Amygdala (tissue), 56 donors: ENCODE measurements around the gene MUC5AC.
"Not testable (repeated sequence)": the region's sequence is repeated elsewhere in the genome, so short reads cannot be mapped to it uniquely, and the experiment has no call there.

Experiments
- DNase-seq, 56 donors: peaks; one replicate each; lab custom pipeline; 2025; lab: John Stamatoyannopoulos, UW

MUC5AC gene

DNA sequence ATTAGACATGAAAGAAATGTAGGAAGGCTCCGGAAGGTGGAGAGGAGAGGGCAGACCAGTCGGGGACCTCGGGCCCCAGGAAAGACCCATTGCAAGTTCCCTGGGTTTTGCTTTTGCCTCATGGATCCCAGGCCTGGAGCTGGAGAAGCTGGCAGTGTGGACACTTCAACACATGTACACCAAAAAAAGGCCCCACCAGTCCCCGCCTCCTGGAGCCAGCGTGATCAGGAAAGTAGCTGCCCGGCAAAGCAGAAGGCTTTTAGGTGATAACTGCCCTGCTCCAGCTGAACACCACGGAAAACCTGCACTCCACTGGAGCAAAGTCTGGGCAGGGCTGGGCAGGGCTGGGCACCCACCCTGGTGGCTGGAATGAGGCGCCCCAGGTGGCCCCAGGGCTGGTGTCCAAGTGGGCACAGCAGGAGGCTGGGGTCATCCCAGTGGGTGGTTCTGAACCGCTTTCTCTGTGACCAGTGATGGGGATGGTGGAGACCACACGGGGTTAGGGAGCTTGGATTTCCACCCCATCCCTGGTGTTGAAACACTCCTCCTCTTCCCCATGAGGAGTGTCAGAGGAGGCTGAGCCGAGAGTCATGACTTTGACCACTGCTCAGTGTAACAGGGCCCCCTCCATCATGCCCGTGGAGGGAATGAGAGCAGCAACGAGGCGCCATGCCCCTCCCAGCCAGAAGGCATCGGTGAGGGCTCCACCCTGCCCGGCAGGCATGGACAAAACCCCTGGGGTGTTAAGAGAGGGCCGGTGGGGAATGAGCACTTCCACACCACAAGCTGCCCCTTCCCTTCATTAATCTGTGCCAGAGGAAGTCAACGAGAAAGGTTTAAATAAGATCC is 16.9 kb upstream of the MUC5AC start:
- no peak for DNase-seq

DNA sequence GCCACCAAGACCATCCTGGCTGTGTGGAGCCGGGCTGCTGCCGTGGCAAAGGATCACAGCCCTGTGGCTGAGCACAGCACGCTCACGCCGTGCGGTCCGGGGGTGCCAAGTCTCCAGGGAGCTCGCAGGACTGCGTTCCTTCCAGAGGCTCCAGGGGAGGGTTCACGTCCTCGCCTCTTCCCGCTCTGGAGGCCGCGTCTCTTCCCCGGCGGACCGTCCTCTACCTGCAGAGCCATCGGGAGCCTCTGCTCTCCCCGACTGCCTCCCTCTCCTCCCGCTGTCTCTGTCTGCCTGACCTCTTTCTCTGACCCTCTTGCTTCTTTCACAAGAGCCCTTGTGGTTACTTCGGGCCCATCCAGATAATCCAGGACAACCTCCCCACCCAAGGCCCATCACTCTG is 11.4 kb upstream of the MUC5AC start:
- no peak for DNase-seq

DNA sequence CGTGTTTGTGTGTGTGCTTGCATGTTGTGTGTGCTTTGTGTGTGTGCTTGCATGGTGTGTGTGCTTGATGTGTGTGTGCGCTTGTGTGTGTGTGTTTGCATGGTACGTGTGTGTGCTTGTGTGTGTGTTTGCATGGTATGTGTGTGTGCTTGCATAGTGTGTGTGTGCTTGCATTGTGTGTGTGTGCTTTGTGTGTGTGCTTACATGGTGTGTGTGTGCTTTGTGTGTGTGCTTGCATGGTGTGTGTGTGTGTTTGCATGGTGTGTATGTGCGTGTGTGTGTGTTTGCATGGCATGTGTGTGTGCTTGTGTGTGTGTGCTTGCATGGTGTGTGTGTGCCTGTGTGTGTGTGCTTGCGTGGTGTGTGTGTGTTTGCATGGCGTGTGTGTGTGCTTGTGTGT is 10.0 kb upstream of the MUC5AC start:
- no peak for DNase-seq

DNA sequence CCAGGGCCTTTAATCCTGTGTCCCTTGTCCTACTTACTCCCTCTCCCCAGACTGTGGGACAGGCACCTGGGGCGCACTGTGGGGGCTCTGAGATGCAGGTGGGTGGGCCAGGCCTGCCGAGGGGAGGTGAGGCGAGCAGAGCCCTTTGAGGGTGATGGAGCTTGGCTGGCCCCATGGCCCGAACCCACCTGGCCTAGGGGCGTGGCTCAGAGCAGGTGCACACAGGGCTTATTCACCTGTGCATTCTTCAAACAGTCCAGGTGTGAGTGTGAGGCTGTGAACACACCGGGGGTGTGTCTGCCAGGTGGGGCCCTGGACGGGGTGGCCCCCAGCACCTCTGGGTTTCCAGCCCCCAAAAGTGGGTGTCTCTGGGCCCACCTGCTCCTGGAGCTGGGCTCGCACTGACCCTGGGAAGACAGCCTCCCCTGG is 9.0 kb upstream of the MUC5AC start:
- DNase-seq = no peak

DNA sequence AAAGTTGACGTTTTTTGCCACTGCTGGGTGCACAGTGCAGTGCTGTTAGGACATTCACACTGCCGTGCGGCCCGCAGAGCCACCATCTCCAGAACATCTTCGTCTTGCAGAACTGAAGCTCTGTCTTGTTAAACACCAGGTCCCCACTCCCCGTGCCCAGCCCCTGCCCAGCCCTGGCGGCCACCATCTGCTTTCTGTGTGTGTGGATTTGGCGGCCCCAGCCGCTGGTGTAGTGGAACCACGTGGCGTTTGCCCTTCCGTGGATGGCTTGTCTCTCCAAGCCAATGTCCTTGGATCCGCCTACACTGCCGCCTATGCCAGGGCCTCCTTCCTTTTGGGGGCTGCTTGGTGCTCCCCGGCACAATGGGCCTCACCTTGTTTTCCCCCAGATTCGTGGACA is 8.2 kb upstream of the MUC5AC start:
- no peak for DNase-seq

DNA sequence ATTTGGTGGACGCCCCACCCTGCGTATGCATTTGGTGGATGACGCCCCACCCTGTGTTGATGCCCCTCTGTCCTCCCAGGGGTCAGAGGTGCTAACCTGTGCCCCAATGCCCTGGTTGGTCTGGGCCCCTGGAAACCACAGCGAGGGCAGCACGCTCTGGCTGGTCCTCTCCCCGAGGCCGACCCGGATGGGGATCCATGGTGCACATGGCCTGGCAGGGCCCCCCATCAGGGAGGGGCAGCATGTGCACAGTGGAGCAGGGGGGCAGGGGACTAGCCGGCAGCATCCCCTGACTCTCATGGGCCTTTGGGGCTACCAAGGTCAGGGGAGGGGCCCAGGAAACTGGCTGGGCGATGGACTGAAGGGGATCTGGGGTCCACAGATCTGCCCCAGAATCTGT is 7.6 kb upstream of the MUC5AC start:
- no peak for DNase-seq

DNA sequence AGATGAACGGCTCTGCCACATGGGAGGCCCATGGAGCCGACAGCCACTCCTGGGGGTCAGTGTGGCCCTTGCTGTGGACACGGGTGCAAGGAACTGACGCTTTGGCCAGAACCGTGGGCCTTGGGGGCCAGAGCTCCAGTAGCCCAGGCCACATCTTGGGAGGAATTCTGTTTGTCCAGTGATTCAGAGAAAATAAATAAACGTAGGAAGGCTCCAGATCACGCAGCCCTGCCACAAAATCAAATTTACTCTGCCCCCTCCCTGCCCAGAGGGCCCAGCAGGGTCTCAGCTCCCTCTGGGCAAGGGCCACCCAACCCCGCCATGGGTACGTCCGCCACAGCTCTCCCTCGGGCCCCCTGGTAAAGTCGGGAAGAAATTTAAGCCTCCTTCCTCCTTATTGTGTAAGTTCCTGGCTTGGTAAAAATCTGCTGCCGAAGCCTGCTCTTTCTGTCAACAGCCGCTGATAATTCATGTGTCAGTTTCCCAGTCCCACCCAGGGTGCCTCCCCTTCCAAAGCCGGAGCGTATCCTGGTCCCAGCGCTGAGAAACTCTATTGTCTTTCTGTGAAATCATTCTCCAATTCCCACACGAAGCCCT is 6.9 kb upstream of the MUC5AC start:
- DNase-seq = no peak

DNA sequence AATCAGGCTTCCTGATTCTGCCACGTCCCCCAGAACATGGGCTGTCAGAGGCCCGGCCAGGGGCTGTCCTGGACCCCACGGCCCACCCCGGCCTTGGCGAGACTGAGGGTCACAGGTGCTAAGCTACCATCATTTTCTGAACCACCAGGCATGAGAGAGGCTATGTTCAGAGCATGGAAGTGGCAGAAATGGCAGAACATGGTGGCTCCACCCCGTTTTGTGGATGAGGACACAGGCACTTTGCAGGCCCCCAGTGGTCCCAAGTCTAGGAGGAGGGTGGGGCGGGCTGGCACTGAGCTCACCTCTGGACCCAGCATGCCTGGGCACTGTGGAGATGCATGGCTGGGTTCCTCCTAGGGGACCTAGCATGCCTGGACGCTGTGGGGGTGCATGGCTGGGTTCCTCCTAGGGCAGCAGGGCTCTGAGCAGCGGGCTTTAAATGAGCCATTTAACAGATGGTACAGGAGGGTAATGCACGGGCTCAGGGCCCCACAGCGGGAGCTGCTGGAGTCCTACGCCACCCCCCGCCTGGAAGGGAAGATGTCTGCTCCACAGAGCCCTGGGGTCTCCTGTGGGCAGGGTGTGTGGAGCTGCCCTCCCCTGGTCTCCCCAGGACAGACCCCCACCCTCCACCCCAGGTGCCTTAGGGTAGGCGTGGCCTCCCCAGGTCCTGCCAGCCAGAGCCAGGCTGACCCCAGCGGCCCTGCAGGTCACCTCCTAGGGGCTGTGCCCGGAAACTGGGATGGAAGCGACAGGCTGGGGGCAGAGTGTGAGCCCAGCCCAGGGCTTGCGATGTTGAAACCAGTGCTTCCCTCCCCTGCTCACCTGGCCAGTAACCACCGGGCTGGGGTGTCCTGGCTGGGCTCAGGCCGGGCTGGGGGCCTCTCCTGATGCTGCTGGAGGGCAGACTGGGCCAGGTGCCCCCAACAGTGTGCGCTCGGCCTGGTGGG is 6.1 kb upstream of the MUC5AC start:
- DNase-seq = no peak

DNA sequence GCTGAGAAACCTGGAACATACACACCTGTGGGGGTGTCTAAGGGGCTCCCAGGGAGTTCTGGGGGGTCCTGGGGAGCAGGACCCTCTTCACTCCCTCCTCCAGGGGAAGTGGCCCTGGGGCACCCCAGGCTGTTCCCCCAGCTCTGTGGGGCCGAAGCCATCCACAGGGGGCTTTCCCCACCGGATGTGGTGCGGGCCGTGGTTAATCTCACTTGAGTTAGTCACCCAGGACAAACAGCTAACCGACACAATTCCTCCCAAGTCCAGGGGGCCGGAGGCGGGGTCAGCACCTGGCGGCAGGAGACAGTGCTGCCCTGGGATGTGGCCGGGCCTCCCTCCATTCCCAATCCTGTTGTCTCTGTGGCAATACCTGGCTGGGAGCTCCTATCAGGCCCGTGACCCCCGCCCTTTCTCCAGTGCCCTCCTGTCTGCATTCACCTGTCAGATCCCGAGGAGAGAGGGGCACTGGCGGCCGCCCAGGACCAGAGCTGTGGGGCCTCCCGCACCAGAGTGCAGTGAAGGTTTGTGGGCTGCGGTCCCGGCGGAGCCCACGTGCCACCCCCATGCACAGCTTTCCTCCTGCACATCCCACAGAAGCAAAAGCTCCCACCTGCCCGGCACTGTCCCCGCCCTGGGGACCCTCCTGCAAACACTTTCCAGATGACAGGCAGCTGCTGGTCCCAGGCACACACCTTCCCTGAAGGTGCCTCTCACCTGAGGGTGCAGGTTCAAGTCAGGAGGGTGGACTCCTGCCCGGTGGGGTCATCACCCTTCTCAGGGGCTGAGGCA is 5.2 kb upstream of the MUC5AC start:
- DNase-seq = no peak

DNA sequence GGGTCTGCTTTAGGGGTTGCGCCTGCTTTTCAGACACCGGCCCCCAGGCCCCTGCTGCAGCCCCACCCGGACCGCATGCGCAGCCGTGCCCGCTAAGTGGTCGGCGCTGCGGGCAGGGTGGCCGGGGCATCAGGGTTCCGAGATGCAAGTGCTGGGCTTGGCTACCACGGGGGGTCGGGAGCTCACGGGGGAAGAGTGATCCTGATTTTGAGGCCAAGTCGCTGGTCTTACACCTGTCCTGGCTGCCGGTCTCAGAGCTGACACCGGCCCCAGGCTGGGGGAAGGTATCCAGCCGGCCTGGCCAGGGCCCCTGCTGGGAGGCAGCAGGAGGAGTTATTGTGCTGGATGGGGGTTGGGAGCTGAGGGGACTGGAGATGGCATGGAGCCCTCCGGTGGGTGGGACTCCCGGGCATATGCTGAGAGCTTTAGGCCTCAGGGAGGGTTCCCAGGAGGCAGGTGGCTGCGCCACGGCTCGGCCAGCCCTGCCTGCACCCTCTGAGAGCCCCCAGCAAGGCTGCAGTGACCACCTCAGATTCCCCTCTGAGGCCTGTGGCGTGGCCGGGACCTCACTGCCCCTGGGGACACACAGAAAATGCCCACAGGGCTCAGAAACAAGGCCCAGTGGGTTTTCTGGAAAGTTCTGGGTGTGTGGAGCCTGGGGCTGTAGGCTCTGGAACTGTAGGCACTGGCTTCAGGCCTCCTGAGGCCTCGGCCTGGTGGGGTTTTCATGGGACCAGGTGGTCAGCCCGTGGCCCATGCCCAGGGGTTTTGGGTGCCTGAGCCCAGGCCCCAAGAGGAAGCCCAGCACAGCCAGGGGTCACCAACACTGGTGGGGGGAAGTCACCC is 4.4 kb upstream of the MUC5AC start:
- no peak for DNase-seq

DNA sequence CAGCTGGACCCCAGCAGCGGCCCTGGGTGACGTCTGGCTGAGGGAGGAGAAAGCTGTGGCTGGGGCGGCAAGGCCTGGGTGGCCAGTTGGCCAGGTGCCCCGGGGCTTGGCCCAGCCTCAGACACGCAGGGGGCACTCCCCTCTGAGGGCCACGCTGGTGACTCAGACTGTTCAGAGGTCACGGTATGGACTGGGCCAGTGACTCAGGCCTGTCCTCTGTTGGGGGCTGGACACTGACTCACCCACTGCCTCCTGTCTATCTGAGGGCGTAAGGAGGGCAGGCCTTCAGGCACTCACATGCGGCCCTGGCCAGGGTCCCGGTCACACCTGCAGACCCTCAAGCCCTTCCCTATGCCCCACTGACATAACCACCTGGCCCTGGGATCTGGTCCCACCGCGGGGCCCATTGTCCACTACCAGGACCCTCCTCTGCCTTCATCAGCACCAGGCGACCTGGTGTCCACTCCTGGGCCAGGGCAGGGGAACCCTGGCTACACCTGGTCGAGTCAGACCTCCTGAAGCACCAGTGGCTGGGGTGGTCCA is 3.7 kb upstream of the MUC5AC start:
- DNase-seq = no peak

DNA sequence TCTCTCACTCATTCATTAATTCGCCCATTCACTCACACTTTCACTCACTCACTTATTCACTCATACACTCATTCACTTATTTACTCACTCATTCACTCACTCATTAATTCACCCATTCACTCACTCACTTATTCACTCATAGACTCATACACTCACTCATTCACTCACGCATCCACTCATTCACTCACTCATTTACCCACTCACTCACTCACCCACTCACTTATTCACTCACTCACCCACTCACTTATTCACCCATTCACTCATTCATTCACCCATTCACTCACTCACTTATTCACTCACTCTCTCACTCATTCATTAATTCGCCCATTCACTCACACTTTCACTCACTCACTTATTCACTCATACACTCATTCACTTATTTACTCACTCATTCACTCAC is 3.1 kb upstream of the MUC5AC start:
- not testable (repeated sequence) for DNase-seq

DNA sequence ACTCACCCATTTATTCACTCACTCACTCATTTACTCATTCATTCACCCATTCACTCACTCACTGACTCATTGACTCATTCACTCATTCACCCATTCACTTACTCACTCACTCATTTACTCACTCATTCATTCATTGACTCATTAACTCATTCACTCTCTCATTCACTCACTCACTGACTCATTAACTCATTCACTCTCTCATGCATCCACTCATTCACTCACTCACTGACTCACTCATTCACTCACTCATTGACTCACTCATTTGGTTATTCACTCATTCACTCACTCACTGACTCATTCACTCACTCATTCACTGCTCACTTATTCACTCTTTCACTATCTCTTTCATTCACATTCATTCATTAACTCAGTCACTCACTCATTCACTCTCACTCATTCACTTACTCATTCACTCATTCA is 2.5 kb upstream of the MUC5AC start:
- DNase-seq = no peak

DNA sequence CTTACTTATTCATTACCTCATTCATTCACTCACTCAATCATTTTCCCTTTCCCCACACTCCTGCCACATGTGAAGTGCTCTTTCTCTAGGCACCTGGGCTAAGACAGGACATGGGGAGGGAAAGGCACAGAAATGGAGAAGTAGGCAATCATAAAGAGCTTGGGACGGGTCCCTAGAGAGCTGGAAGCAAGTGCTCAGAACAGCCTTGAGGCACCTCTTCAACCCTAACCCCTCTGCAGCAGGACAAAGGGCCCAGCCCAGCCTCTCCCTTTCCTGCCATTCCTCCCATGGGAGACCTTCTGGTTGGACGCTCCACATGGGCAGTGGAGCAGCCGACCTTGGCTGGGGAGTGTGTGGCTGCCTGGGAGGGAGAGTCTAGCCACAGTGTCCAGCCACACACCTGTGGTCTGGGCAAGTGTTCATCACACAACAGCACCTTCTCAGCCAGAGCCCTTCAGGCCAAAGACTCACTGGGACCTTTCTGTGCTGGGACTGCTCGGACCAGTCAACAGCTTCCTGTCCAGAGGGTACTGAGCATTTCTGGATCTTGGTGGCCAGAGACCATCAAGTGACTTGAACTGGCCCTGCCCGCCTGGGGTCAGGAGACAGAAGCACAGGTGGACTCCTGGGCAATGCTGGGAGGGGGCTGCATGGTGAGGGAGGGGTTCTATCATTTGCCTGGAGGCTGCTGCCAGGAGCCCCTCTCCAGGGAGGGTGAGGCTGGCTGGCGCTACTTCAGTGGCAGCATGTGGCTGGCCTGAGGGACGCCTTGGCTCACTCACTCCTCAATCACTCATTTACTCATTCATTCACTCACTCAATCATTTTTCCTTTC is 1.0 kb upstream of the MUC5AC start:
- DNase-seq = no peak

DNA sequence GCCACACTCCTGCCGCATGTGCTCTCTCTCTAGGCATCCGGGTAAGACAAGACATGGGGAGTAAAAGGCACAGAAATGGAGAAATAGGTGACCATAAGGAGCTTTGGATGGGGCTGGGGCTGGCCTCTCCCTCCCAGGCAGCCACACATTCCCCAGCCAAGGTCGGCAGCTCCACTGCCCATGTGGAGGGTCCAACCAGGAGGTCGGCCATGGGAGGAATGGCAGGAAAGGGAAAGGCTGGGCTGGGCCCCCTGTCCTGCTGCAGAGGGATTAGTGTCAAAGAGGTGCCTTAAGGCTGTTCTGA is 460 bp upstream of the MUC5AC start:
- DNase-seq = no peak

DNA sequence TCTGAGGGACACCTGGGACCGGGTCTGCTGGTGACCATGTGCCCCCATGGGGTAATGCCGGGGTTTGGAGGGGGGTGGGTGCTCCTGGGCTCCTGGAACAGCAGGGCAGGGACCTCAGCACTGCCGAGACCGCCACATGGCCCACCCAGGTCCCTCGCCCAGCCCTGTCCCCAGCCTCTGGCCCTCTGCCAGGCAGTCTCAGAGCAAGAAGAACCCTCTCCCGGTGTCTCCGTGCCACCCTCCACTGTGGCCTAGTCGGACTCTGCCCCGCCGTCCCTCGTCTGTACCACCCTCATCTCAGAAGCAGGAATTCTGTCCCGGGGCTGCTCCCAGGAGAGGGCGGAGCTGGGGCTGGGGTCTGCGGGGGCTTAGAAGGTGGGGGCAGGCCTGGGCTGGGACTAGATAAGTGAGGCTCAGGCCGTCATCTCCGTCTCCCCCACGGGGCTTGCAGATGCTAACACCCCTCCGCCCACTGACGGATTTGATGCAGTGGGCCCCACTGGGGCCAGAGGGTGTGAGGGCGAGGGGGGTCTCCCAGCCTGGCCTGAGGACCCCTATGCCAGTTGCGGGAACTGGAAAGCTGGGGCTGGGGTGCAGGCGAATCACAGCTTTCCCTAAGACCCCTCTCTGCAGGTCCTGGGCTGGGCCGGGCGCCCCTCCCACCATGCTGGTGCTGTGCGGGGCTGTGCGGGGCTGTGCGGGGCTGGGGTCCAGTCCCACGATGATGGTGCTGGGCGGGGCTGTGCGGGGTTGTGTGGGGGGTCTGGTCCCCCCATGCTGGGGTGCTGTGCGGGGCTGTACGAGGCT is 1.1 kb downstream of the MUC5AC start:
- no peak for DNase-seq

DNA sequence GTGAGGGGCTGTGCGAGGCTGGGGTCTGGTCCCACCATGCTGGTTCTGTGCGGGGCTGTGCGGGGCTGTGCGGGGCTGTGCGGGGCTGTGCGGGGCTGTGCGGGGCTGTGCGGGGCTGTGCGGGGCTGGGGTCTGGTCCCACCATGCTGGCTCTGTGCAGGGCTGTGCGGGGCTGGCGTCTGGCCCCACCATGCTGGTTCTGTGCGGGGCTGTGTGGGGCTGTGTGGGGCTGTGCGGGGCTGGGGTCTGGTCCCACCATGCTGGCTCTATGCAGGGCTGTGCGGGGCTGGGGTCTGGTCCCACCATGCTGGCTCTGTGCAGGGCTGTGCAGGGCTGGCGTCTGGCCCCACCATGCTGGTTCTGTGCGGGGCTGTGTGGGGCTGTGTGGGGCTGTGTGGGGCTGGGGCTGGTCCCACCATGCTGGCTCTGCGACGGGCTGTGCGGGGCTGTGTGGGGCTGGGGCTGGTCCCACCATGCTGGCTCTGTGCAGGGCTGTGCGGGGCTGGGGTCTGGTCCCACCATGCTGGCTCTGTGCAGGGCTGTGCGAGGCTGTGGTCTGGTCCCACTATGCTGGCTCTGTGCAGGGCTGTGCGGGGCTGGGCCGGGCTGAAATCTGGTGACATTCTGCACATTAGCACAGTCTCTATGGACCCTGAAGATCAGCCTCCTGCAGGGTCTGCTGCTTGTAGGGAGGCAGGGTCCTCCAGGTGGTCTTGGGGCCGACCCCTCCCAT is 1.9 kb downstream of the MUC5AC start:
- not testable (repeated sequence) for DNase-seq
